GM12873 (cell line): ENCODE results near the gene ELFN1.

Source experiments
- TF ChIP-seq, protein P1 (sequence below): IDR thresholded peaks from 2 replicates; pipeline ENCODE4 v1.5.1; 2012; ENCODE audit warnings: low read depth, mild to moderate bottlenecking, moderate library complexity, low read length, control low read depth; ENCODE audit not compliant: insufficient read depth; ENCODE audit errors: missing control alignments

Gene ELFN1

DNA sequence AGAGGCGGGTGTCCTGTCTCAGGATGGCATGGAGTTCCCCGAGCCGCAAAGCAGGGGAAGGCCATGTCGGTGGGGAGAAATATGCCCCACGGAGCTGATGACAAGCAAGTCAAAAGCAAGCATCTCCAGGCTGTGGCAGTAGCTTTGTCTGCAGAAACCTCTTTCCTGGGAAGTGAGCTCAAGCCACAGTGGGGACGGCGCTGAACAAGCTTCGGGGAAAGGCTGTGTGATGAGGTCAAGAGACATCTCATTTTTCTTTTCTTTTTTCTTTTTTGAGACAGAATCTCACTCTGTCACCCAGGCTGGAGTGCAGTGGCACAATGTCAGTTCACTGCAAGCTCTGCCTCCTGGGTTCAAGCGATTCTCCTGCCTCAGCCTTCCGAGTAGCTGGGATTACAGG is 62.6 kb downstream of the ELFN1 start:
- TF ChIP-seq, protein P1, sequence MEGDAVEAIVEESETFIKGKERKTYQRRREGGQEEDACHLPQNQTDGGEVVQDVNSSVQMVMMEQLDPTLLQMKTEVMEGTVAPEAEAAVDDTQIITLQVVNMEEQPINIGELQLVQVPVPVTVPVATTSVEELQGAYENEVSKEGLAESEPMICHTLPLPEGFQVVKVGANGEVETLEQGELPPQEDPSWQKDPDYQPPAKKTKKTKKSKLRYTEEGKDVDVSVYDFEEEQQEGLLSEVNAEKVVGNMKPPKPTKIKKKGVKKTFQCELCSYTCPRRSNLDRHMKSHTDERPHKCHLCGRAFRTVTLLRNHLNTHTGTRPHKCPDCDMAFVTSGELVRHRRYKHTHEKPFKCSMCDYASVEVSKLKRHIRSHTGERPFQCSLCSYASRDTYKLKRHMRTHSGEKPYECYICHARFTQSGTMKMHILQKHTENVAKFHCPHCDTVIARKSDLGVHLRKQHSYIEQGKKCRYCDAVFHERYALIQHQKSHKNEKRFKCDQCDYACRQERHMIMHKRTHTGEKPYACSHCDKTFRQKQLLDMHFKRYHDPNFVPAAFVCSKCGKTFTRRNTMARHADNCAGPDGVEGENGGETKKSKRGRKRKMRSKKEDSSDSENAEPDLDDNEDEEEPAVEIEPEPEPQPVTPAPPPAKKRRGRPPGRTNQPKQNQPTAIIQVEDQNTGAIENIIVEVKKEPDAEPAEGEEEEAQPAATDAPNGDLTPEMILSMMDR = no peak

DNA sequence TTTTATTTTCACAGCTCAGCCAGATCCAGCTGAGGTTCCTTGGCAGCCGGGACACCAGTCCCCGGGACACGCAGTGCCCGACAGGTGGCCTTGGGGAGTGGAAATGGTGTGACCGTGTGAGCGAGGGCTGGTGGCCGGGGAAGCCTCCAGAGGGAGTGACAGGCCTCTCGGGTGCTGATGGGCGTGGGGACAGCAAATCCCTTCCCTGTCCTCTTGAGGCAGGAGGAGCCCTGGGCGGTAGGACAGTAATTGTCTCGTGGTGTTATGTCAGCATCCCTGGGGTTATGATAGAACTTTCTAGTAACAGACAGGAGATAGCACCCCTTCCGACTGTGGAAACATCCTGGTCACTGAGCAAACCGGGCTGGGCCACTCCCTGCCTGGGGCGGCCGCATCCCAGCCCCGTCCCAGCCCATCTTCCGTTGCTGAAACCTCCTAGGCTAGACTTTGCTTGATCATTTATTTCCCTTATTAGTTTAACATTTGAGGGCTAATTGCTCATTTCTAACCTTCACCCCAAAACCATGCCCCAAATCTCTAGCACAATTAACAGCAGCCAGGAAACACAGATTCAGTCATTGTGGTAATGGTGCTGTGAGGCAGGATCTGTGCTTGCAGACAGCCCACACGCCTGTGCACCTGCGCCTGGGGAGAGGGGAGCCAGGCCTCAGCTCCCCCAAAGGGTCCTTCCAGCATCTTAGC is 63.3 kb downstream of the ELFN1 start:
- TF ChIP-seq, protein P1 = no peak

DNA sequence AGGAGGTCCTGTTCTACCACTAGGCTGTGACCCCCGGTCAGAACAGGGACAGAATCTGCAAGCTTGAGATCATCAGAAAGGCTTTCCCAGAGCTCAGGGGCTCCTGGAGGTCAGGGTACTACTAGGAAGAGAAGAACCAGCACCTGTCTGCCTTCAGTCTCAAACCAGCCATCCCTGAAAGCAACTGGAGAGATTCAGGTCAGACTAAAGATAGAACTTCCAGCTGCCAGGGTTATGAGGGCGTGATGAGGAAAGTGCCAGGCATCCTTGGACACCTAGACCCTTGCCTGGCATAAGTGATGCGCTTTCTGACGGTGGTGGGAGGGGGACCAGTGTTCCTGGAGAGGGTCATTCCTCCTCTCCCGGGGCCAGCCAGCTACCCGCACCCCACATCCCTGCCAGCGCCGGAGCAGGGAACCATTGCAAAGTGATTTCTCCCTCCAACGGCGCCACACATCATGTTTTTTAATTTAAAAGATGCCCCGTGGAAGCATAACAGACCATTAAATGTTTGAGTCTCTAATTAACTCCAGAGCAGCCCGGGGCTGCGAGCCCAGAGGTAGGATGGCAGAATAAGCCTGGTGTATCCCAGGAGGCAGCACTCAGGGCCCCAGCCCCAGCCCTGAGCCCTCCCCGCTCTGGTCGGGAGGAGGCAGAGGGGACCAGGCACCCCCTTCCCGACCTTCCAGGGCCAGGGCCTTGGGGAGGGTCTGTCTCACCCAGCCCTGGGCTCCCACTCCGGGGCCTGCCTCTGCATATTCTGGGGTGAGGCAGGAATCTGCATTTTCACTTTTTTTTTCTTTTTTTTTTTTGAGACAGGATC is 64.0 kb downstream of the ELFN1 start:
- TF ChIP-seq, protein P1 = no peak

DNA sequence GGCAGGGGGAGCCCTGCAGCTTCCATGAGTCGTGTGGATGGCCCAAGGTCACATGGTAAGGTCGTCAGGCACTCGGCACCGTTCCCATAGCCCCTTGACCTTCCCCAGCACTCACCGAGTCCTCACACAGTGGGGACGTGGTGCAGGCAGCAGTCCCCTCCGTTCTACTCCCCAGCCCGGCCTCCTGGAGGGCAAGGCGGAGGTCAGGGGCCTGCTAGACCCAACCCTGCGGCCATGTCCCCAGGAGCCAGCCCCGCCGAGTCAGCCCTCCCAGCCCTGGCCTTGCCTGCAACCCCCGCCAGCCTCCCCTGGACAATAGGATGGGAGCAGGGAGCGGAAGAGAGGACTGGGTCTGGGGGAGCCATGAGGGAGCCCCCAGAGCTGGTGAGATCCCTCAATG is 65.2 kb downstream of the ELFN1 start:
- TF ChIP-seq, protein P1 = no peak

DNA sequence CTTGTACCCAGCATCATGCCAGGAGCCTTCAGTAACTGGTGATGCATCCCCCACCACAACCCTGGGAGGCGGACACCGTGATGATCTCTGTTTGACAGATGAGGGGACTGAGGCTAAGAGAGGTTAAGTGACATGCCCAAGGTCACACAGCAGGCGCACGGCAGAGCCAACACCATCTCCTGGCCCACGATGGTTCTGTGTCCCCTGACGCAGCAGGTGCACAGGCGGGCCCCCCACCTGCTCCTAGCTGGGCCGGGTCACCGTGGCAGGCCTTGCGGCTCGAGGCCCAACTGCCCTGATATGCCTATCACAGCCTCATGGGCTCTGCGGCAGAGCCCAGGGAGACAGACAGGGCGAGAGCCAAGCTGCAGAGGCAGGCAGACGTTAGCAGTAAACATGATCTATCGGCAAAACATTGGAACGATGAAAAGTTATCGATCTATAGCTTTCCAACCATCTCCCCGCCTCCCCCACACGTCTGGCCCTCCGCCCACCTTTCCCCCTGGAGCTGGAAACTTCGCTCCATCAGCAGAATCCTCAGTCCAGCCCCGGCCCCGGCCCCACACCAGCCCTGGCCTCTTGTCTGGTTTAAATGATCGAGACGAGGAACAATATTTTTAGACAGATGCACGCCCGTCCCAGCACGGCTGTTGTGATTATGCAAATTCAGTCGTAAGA is 65.9 kb downstream of the ELFN1 start:
- TF ChIP-seq, protein P1 = no peak

DNA sequence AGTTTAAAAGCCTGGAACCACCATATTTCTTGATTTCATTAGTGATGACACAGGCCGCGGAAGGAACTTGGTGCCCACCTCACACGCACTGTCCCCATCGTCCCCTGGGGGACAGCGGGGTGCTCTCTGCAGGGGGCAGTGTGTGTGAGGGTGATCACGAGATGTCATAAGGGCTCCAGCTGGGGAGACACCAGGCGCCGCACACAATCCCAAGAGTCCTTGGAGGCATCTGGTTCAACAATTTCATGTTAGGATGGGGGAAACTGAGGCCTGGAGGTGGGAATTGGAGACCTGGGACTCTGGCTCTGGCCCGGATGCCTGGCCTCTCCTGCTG is 66.4 kb downstream of the ELFN1 start:
- TF ChIP-seq, protein P1 = no peak

DNA sequence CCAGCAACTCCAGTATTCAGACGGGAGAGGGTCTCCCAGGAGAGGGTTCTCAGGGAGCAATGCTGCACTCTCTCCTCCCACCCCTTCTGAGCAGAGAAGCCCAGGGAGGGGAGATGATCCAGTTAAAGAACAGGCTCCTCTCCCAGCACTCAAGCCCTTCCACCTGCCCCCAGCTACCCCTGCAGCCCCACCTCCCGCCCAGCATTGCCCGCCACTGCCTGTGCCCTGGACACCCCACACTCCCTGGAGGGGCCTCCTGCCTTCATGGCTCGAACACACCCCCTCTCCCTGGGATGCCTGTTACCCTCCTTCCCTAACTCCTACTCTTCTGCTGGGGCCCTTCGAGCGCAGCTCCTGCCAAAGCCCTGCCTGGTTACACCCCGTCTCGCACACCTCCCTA is 66.8 kb downstream of the ELFN1 start:
- TF ChIP-seq, protein P1 = no peak
